ENCODE results near the gene TNS3.

The TNS3 gene

GRCh38 chr7:47540387-47541350, 41.2 kb downstream of the TNS3 start:
- DNase-seq (ENCODE audit: low read depth): no peak

GRCh38 chr7:47540053-47540386, 41.9 kb downstream of the TNS3 start:
- no peak for DNase-seq (ENCODE audit: low read depth)

DNA sequence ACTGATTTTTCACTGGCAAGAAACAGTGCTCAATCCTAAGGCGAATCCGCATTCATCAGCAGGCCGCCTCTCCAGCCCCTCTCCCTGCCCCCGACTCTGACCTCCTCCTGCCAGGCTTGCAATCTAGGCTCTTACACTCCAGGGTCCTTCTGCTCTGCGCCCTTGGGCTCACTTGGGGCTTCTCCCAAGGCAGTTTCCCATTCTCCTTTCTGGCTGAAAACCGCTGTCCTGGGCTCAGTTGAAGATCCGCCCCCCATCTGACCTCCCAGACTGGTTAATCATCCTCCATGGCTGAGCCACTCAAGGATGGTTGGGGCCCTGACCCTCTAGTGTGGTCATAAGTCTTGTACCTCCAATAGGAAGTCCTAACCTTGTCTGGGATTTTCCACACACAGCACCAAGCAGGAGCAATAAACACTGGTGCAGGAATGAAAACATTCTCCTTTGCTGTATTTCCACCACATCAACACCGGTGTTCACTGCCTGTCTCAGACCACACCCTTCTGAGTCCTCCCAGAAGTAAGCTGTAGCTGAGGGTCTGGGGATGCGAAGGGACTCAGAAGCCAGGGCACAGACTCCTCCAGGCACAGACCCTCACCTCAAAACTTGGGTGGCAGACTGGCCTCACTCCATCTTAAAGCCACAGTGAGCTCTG, 42.4 kb downstream of the TNS3 start:
- DNase-seq (ENCODE audit: low read depth): peak; percentile 61

DNA sequence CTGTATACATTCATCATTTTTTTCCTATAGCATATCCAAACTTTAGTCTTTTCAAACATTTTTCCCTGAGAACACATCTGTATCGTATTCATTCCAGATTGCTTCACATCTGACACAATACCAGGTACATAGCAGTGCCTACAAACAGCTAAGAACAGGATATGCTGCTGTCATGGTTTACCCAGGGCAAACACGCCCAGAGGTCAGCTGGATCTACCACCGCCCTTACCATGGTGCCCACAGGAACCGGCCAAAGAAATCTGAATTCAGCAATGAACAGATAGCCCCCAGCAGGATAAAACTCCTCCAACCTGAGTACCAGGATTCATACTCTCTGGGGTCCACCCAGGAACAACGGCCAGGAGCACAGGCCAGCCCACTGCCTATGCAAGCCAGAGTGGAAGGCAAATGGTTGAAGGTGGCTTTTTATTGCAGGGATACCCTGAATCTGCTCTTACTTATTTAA, 43.0 kb downstream of the TNS3 start:
- no peak for DNase-seq (ENCODE audit: low read depth)

- DNase-seq (ENCODE audit: low read depth): no peak
Observed at GRCh38 chr7:47537716-47538675, 43.9 kb downstream of the TNS3 start.

DNA sequence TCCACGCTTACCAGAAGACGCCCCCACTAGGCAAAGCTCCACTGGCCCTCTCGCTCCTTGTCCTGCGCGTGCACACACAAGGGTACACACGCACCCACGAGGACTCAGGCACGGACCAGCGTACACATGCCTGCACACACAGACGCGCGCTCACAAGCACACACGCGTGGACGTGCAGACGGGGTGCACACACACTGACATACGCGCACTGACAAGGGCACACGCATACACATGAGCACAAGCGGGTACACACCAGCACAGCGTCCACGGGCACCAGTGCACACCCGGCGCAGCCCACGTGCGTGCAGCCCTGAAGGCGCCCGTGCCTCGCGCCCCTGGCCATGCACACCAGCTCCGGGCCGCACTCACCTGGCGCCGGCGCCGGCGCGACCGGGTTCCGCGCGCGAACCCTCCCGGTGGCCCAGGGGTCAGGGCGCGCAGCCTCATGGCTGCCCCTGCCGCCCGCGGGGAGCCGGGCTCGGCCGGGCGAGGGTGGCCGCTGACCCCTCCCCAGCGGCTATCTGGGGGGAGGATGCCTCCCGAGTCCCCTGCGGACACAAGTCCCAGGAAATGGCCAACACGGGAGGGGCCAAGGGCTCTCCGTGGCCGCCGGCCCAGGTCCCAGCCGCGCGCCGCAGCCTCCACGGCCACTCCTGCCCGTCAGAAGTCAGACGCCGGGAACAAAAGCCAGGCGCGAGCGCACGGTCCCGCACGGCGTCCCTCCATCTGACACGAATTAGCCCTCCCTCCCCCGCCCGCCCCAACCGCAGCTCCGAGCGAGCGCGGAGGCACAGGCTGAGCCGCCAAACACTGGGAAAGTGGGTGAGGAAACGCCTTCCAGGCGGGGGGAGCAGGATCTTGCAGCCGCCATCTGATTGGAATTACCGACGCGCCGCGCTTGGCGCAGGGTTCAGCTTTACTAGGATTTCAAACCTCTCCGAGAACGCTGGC, 45.0 kb downstream of the TNS3 start:
- peak; percentile 72 for DNase-seq (ENCODE audit: low read depth)

- no peak for DNase-seq (ENCODE audit: low read depth)
Observed at GRCh38 chr7:47535704-47536628, 45.9 kb downstream of the TNS3 start.

DNA sequence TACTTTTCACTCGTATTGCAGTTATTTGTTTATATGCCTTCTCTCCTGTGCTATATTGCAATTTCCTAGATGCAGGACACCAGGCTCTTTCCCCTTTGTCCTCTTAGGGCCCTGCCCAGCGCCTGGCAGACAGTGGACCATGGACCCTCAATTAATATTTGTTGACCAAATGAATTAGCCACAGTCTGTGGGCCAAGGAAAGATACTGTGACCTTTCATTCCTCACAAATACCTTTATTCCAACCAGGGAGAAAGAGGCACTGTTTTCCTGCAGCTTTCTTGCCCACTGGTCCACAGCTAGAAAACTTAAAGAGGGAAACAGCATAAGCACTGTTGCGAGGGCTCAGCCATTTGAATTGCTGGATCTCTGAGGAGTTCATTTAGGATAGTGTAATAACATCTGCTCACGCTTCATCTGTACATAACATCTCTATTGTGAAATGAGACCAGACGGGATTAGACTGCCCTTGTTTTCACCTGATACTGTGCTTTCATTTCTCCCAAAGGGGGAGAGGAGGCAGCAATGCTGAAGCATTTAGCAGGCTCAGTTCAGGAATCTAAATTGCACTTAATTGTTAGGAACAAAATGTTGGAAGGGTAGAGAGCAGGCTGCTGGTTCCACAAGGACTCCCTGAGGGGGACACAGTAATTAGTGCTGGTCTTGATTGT, 46.7 kb downstream of the TNS3 start:
- no peak for DNase-seq (ENCODE audit: low read depth)

- DNase-seq (ENCODE audit: low read depth): peak; percentile 26
Observed at GRCh38 chr7:47534322-47535034, 47.4 kb downstream of the TNS3 start.

DNA sequence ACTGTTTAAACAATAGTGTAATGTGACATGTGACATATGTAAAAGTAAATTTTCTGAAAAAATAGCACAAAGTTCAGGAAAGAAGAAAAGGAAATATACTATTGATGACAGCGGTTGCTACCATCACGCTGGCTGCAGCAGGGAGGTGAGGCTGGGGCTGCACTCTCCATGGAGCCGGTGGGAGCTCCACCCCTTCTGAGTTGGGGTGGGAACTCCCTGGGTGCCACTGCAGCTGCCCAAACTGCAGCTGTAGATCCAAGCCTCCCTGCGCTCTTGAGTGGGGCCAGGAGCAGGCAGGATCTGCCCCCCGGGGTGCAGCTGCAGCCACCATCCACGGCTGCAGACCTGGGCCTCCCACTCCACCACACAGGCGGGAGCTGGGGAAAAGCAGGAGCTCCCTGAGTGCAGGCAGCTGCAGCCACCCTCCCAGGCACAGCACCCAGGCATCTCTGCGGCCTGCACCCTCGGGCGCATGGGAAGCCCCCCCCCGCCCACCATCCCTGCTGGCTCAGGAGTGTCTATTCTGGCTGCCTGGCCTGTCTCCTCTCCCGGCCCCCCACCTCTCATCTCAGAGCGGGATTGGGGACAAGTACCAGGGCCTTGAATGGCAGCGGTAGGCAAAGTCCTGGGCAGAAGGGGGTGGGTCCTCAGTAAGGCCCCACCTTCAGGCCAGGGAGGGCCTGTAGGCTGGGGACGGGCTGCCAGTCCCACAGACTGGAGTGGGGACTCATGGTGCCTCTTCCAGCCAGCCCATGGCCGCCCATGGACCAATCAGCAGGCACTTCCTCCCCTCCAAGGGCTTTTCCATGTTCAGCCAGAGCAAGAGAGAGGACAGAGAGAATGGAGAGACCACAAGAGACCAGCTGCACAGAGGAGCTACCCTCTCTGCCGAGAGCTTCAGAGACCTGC, 50.1 kb downstream of the TNS3 start:
- no peak for DNase-seq (ENCODE audit: low read depth)

- no peak for DNase-seq (ENCODE audit: low read depth)
Observed at GRCh38 chr7:47529826-47530555, 51.9 kb downstream of the TNS3 start.

GRCh38 chr7:47529405-47529804, 52.5 kb downstream of the TNS3 start:
- no peak for DNase-seq (ENCODE audit: low read depth)

GRCh38 chr7:47528471-47528870, 53.4 kb downstream of the TNS3 start:
- DNase-seq (ENCODE audit: low read depth): no peak

- no peak for DNase-seq (ENCODE audit: low read depth)
Observed at GRCh38 chr7:47526466-47526865, 55.4 kb downstream of the TNS3 start.

DNA sequence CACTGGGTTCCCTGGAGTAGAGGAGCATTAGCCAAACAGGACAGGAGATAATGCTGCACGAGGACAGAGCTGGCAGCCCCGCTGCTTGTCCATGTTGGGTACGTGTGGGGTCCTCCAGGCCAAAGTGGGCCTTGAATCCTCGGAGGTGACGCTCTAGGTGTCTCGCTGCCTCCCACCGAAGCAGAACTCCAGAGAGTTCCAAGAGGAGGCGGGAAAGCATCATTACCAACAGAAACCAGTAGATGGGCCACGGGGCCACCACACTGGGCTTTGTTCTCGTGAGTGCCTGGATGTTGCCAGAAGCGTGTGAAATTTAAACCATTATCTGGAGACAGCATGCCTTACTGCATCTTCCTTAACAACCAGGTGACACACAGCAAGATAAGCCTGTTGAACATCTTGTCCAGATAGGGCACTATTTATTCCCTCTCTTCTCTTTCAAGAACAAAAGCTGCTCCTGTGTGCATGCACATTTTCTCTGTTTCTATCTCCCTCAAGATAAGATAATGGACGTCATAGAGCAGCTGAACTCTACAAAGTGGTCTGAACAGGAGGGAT, 56.8 kb downstream of the TNS3 start:
- no peak for DNase-seq (ENCODE audit: low read depth)

- DNase-seq (ENCODE audit: low read depth): no peak
Observed at GRCh38 chr7:47523401-47523800, 58.5 kb downstream of the TNS3 start.
